HG03064 (cell line): ENCODE data around the gene REEP6.

ENCODE experiments used
- ATAC-seq: cut with Tn5 transposase; IDR thresholded peaks from one replicate; pipeline ENCODE4 v1.9.1; 2021; ENCODE audit warnings: low read depth; ENCODE audit not compliant: unreplicated experiment

Gene REEP6

GRCh38 chr19:1540365-1540925, 49.5 kb downstream of the REEP6 start:
- ATAC-seq, result no peak
